GM12875 (cell line): ENCODE results near the gene E2F3.

ENCODE experiments used
- H3K4me3 ChIP-seq: one replicate; pipeline ENCODE4 v1.5.1; 2011; ENCODE audit warnings: low read depth, low read length, control low read depth
- CTCF ChIP-seq: IDR thresholded peaks from 2 replicates; pipeline ENCODE4 v1.5.1; 2011; ENCODE audit warnings: low read depth, mild to moderate bottlenecking, control low read depth, inconsistent platforms, low read length, moderate library complexity, borderline replicate concordance; ENCODE audit not compliant: insufficient read depth

Gene E2F3

GRCh38 chr6:20454204-20454824 lies 52.6 kb downstream of the E2F3 start:
- no peak for TF ChIP-seq CTCF
- H3K4me3 ChIP-seq: no peak overlapping the region

- H3K4me3 ChIP-seq: no peak overlapping the region
- no peak for TF ChIP-seq CTCF
Observed at GRCh38 chr6:20455251-20455940, 53.7 kb downstream of the E2F3 start.

- no peak for TF ChIP-seq CTCF
- H3K4me3 ChIP-seq: no peak overlapping the region
Observed at GRCh38 chr6:20458027-20458894, 56.6 kb downstream of the E2F3 start.

GRCh38 chr6:20459682-20460081 lies 58.0 kb downstream of the E2F3 start:
- no peak for TF ChIP-seq CTCF
- no peak overlapping the region for H3K4me3 ChIP-seq

GRCh38 chr6:20461576-20461975 lies 59.9 kb downstream of the E2F3 start:
- H3K4me3 ChIP-seq: no peak overlapping the region
- TF ChIP-seq CTCF: no peak

- no peak for TF ChIP-seq CTCF
- H3K4me3 ChIP-seq: no peak overlapping the region
Observed at GRCh38 chr6:20463396-20463795, 61.7 kb downstream of the E2F3 start.
